ENCODE measurements around the gene MZB1. TPM values are rescaled to one million over a fixed set of nuclear protein-coding genes. Genes with fewer than 3 reads are reported as not detected.
"Not testable (repeated sequence)": the region's sequence is repeated elsewhere in the genome, so short reads cannot be mapped to it uniquely, and the experiment has no call there.

The MZB1 gene
- polyA plus RNA-seq, 1 donor: 1.3 TPM

DNA sequence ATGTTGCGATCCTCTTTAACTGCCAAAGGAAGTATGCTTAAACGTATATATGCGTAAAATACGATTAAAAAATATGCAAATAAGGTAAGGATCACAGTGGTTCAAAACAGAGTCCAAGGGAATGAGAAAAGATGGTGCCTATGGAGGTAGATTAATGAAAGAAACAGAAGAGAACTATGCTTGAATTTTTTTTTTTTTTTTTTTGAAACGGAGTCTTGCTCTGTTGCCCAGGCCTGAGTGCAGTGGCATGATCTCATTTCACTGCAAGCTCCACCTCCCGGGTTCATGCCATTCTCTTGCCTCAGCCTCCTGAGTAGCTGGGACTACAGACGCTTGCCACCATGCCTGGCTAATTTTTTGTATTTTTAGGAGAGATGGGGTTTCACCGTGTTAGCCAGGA lies 44.3 kb downstream of the MZB1 start:
- H3K4me1 ChIP-seq (ENCODE audit: control insufficient read depth, insufficient read depth, low read length); H3K36me3 ChIP-seq (ENCODE audit: control insufficient read depth, insufficient read depth, low read length); H3K27me3 ChIP-seq (ENCODE audit: control insufficient read depth, insufficient read depth, low read length); H3K27ac ChIP-seq (ENCODE audit: low read length); H3K9me3 ChIP-seq (ENCODE audit: control insufficient read depth, low read depth, low read length); H3K4me3 ChIP-seq (ENCODE audit: low read length); DNase-seq: not testable (repeated sequence)
- 100% methylated on average over 4 of the region's 8 CpGs for WGBS (ENCODE audit: insufficient coverage, low lambda C conversion rate)

DNA sequence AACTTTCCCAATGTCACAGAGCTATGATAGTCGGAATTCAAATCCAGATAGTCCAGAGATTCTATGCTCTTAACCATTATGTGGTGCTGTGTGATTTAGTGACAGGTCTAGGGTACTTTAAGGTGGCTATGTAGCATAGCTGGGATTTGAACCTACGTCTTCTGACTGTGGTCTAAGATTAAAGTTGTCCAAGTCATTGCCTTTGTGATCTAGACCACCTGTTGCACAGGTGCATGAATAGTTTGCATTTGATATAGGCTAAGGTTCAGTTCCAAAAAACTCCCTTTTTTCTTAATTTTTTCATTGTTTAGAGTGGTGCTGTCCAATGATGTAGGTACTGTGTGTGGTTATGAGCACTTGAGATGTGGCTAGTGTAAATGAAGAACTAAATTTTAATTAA lies 45.5 kb downstream of the MZB1 start:
- Histone ChIP-seq H3K9me3 (ENCODE audit: control insufficient read depth, low read depth, low read length) (no peaks in the 10 kb centered on the region), H3K27ac (ENCODE audit: low read length) (no peak overlapping the region), H3K4me1 (ENCODE audit: control insufficient read depth, insufficient read depth, low read length) (peaks cover 3% of the 10 kb centered on the region), H3K36me3 (ENCODE audit: control insufficient read depth, insufficient read depth, low read length) (peaks cover 2% of the 10 kb centered on the region), H3K4me3 (ENCODE audit: low read length) (no peak overlapping the region), H3K27me3 (ENCODE audit: control insufficient read depth, insufficient read depth, low read length) (no peaks in the 10 kb centered on the region)
- no peak for DNase-seq
- no CpG with 5 or more reads among the region's 2 CpGs for whole genome bisulfite sequencing (ENCODE audit: insufficient coverage, low lambda C conversion rate)

DNA sequence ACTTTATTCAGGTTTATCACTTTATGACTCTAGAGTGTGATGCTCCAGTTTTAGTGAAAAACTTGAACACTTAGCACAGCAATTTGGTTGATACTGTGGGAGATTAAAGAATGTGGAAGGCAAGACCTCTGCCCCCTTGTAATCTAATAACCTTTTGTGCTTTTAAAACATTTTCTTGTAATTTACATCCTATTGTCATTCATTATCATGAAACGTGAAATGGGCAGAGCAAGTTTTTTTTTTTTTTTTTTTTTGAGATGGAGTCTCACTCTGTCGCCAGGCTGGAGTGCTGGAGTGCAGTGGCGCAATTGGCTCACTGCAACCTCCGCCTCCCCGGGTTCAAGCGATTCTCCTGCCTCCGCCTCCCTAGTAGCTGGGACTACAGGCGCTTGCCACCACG lies 46.2 kb downstream of the MZB1 start:
- 20% methylated on average over 1 of the region's 9 CpGs for WGBS (ENCODE audit: insufficient coverage, low lambda C conversion rate)

DNA sequence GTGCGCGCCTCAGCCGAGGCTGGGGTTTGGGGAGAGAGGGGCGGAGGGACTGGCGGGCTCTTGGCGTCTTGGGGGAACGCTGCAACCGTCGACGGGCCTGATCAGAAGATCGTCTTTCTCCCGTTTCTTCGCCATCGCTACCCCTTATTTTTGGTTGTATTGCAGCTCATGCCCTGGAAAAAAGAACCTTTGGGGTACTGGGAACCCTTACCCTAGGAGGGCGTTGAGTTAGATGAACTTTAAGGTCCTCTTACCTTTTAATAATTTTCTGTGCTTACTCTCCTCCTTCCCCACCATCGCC lies 47.3 kb downstream of the MZB1 start:
- peaks cover 2% of the 10 kb centered on the region for H3K36me3 ChIP-seq (ENCODE audit: control insufficient read depth, insufficient read depth, low read length)
- peaks cover 3% of the 10 kb centered on the region for H3K4me1 ChIP-seq (ENCODE audit: control insufficient read depth, insufficient read depth, low read length)
- H3K9me3 ChIP-seq (ENCODE audit: control insufficient read depth, low read depth, low read length): no peaks in the 10 kb centered on the region
- peak overlapping the region; percentile 99 for H3K27ac ChIP-seq (ENCODE audit: low read length)
- WGBS (ENCODE audit: insufficient coverage, low lambda C conversion rate): no CpG with 5 or more reads among the region's 16 CpGs
- DNase-seq: no peak
- no peaks in the 10 kb centered on the region for H3K27me3 ChIP-seq (ENCODE audit: control insufficient read depth, insufficient read depth, low read length)
- H3K4me3 ChIP-seq (ENCODE audit: low read length): peak overlapping the region; percentile 98

More for the DNA sequence above, 46.2 kb downstream of the MZB1 start:
- Histone ChIP-seq H3K36me3 (ENCODE audit: control insufficient read depth, insufficient read depth, low read length) (peaks cover 2% of the 10 kb centered on the region), H3K4me3 (ENCODE audit: low read length) (no peak overlapping the region), H3K27me3 (ENCODE audit: control insufficient read depth, insufficient read depth, low read length) (no peaks in the 10 kb centered on the region), H3K4me1 (ENCODE audit: control insufficient read depth, insufficient read depth, low read length) (peaks cover 3% of the 10 kb centered on the region), H3K27ac (ENCODE audit: low read length) (no peak overlapping the region), H3K9me3 (ENCODE audit: control insufficient read depth, low read depth, low read length) (no peaks in the 10 kb centered on the region)
- no peak for DNase-seq

DNA sequence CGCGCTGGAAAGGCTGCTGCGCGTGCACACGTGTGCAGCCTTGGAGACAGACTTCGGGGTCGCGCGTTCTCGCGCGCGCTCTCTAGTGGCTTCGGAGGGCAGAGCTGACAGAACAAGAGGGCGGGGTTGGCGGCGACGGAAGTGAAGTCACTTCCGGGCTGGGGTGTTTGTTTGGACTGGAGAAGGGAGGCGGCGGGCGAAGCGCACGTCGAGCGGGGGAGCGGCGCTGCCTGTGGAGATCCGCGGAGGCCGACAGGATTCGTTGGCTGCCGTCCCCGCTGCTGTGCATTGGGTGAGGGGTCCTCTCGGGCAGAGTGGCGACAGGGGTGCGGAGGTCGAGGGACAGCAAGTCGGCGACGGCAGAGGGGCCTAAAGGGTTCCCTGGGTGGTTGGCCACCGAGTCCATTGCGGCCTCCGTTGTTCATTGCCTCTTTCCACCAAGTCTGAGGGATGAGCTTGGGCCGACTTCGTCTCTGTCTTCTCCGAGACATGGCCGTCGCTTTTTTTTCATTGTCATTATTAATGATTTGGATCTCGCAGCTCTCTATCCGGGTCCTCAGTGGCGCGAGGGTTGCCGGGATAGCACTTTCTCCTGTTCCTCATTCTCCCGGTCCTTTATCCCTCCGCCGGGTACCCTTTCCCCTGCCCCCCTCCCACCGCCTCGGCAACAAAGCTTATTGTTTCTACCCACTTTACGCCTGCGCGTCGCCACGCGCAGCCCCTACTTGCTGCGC lies 47.9 kb downstream of the MZB1 start, which contains the start of gene PAIP2:
TSS of gene PAIP2 (plus strand) at position 166 of the 734 bp plus-strand sequence. CDS start 21,931 bp downstream, outside the sequence.
- peak within 1 kb of the TSS; percentile 99 for H3K27ac ChIP-seq (ENCODE audit: low read length)
- peaks cover 3% of the 10 kb centered on the region for H3K4me1 ChIP-seq (ENCODE audit: control insufficient read depth, insufficient read depth, low read length)
- WGBS (ENCODE audit: insufficient coverage, low lambda C conversion rate): 3% methylated on average over 5 of the region's 66 CpGs
- no peaks in the 10 kb centered on the region for H3K9me3 ChIP-seq (ENCODE audit: control insufficient read depth, low read depth, low read length)
- peak within 1 kb of the TSS; percentile 98 for H3K4me3 ChIP-seq (ENCODE audit: low read length)
- DNase-seq: peak; percentile 98 to 99
- H3K27me3 ChIP-seq (ENCODE audit: control insufficient read depth, insufficient read depth, low read length): no peaks in the 10 kb centered on the region
- H3K36me3 ChIP-seq (ENCODE audit: control insufficient read depth, insufficient read depth, low read length): peaks cover 2% of the 10 kb centered on the region

DNA sequence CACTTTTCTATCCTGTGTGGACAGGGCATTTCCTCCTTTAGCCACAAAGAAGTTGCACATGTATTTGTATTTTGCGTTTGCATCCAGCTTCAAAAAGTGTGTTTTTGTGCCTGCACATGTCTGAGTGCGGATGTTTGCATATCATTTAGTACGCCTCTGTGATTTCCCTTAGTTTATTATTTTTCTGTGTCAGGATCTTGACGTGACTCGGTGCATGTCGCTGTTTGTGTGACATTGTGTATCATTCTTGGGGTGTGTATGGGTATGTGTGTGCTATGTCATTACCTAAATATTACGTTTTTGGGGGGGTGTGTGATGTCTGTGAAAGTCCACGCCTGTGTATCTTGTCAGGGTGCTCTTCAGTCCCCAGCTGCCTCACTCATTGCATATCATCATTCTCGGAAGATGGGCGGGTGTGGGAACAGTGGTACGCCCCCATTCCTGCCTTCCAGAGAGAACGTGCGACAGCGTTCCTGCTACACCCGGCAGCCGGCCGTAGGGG lies 48.5 kb downstream of the MZB1 start:
- WGBS (ENCODE audit: insufficient coverage, low lambda C conversion rate): no CpG with 5 or more reads among the region's 17 CpGs
- Histone ChIP-seq H3K4me3 (ENCODE audit: low read length) (peak overlapping the region; percentile 98), H3K9me3 (ENCODE audit: control insufficient read depth, low read depth, low read length) (no peaks in the 10 kb centered on the region), H3K27ac (ENCODE audit: low read length) (no peak overlapping the region), H3K36me3 (ENCODE audit: control insufficient read depth, insufficient read depth, low read length) (peaks cover 2% of the 10 kb centered on the region), H3K4me1 (ENCODE audit: control insufficient read depth, insufficient read depth, low read length) (peaks cover 3% of the 10 kb centered on the region), H3K27me3 (ENCODE audit: control insufficient read depth, insufficient read depth, low read length) (no peaks in the 10 kb centered on the region)
- DNase-seq: no peak

DNA sequence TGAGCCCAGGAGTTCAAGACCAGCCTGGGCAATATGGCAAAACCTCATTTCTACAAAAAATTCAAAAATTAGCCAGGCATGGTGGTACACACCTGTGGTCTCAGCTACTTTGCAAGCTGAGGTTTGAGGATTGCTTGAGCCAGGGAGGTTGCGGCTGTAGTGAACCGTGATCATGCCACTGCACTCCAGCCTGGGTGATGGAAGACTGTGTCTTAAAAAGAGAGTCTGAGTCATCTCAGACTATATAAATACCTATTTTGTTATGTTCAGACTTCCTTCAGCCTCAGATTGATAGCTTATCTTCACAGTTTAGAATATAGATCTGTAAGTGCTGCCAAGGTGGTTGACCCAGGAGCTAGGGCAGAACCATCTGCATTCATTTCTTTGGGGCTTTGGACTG lies 49.7 kb downstream of the MZB1 start:
- H3K4me1 ChIP-seq (ENCODE audit: control insufficient read depth, insufficient read depth, low read length): peaks cover 3% of the 10 kb centered on the region
- H3K36me3 ChIP-seq (ENCODE audit: control insufficient read depth, insufficient read depth, low read length): peaks cover 2% of the 10 kb centered on the region
- H3K27ac ChIP-seq (ENCODE audit: low read length): no peak overlapping the region
- H3K4me3 ChIP-seq (ENCODE audit: low read length): no peak overlapping the region
- H3K27me3 ChIP-seq (ENCODE audit: control insufficient read depth, insufficient read depth, low read length): no peaks in the 10 kb centered on the region
- no peak for DNase-seq
- H3K9me3 ChIP-seq (ENCODE audit: control insufficient read depth, low read depth, low read length): no peaks in the 10 kb centered on the region
- WGBS (ENCODE audit: insufficient coverage, low lambda C conversion rate): no CpG with 5 or more reads among the region's 2 CpGs

Other genes with a start within 250 kb of the MZB1 start
- 40.2 TPM for gene SIL1, start 191.5 kb downstream of the MZB1 start, polyA plus RNA-seq
- gene MATR3, start 96.2 kb downstream of the MZB1 start, polyA plus RNA-seq: 320 TPM
- 79.9 TPM for gene PAIP2, start 48.1 kb downstream of the MZB1 start, polyA plus RNA-seq
- gene SLC23A1, start 6.6 kb downstream of the MZB1 start, polyA plus RNA-seq: 49.8 TPM
- 2.1 TPM for gene PROB1, start 5.2 kb upstream of the MZB1 start, polyA plus RNA-seq
- gene SPATA24, start 14.2 kb upstream of the MZB1 start, polyA plus RNA-seq: 11.3 TPM
- gene DNAJC18, start 49.6 kb upstream of the MZB1 start, polyA plus RNA-seq: 8.7 TPM
- 21.6 TPM for gene ECSCR, start 72.8 kb upstream of the MZB1 start, polyA plus RNA-seq
- gene SMIM33, start 81.1 kb upstream of the MZB1 start, polyA plus RNA-seq: not detected
- 19.6 TPM for gene STING1, start 92.8 kb upstream of the MZB1 start, polyA plus RNA-seq
- 125 TPM for gene UBE2D2, start 171.4 kb upstream of the MZB1 start, polyA plus RNA-seq

All from large intestine (tissue), 3 donors.